ENCODE data around the gene XIRP1. TPM values are rescaled to one million over a fixed set of nuclear protein-coding genes. Genes with fewer than 3 reads are reported as not detected.

XIRP1 gene
- total RNA-seq, 1 experiment from 2014 or later, result 1.9 TPM

DNA sequence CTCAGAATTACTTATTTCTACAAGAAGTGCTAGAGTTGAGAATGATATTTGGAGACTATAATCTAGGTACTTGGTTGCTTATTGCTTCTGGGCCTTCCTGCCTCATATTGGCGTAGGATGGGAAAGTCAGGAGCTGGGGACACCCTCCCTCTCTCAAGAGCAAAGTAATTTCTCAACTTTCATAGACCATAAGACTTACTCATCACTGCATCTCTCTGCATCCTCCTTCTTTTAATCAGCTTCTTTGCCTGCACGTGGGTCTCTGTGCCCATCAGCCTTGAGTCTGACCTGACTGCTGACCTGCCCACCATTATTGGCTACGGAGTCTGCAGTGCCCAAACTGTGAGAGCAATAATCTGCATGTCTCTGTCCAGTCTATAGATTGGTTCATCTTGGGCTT, 27.3 kb upstream of the XIRP1 start:
- H3K4me1 ChIP-seq (replicated peaks), result no peaks in the 10 kb centered on the region
- H3K9me3 ChIP-seq (replicated peaks), result no peaks in the 10 kb centered on the region
- H3K27me3 ChIP-seq (replicated peaks), result no peaks in the 10 kb centered on the region
- no peak for DNase-seq (ENCODE audit: low read depth in 1 of 2, low spot score in 2 of 2)
- no peak overlapping the region for H3K4me3 ChIP-seq
- H3K27ac ChIP-seq, result no peak overlapping the region
- no peaks in the 10 kb centered on the region for H3K36me3 ChIP-seq

GRCh38 chr3:39216176-39216790, 23.9 kb upstream of the XIRP1 start:
- no peak overlapping the region for H3K27ac ChIP-seq
- no peaks in the 10 kb centered on the region for H3K9me3 ChIP-seq (replicated peaks)
- H3K4me1 ChIP-seq (replicated peaks), result no peaks in the 10 kb centered on the region
- no peaks in the 10 kb centered on the region for H3K27me3 ChIP-seq (replicated peaks)
- H3K36me3 ChIP-seq, result no peaks in the 10 kb centered on the region
- no peak for DNase-seq (ENCODE audit: low read depth in 1 of 2, low spot score in 2 of 2)
- no peak overlapping the region for H3K4me3 ChIP-seq

GRCh38 chr3:39213613-39214012, 21.2 kb upstream of the XIRP1 start:
- no peak for DNase-seq (ENCODE audit: low read depth in 1 of 2, low spot score in 2 of 2)
- no peak overlapping the region for H3K27ac ChIP-seq
- no peaks in the 10 kb centered on the region for H3K9me3 ChIP-seq (replicated peaks)
- H3K4me1 ChIP-seq (replicated peaks), result no peaks in the 10 kb centered on the region
- no peak overlapping the region for H3K4me3 ChIP-seq
- no peaks in the 10 kb centered on the region for H3K27me3 ChIP-seq (replicated peaks)
- no peaks in the 10 kb centered on the region for H3K36me3 ChIP-seq

- DNase-seq (ENCODE audit: low read depth in 1 of 2, low spot score in 2 of 2), result no peak
- Histone ChIP-seq H3K36me3 (no peaks in the 10 kb centered on the region), H3K9me3 (replicated peaks) (no peaks in the 10 kb centered on the region)
Measured at GRCh38 chr3:39212665-39213064, 20.3 kb upstream of the XIRP1 start.

GRCh38 chr3:39211332-39212130, 19.1 kb upstream of the XIRP1 start:
- Histone ChIP-seq H3K27me3 (replicated peaks) (no peaks in the 10 kb centered on the region), H3K4me3 (no peak overlapping the region), H3K27ac (no peak overlapping the region), H3K9me3 (replicated peaks) (no peaks in the 10 kb centered on the region), H3K4me1 (replicated peaks) (no peaks in the 10 kb centered on the region; the same call in 1 of the 2 replicates), H3K36me3 (no peaks in the 10 kb centered on the region)
- no peak for DNase-seq (ENCODE audit: low read depth in 1 of 2, low spot score in 2 of 2)

More at GRCh38 chr3:39212665-39213064, 20.3 kb upstream of the XIRP1 start:
- Histone ChIP-seq H3K4me3 (no peak overlapping the region), H3K27ac (no peak overlapping the region), H3K4me1 (replicated peaks) (no peaks in the 10 kb centered on the region; the same call in 1 of the 2 replicates), H3K27me3 (replicated peaks) (no peaks in the 10 kb centered on the region)

DNA sequence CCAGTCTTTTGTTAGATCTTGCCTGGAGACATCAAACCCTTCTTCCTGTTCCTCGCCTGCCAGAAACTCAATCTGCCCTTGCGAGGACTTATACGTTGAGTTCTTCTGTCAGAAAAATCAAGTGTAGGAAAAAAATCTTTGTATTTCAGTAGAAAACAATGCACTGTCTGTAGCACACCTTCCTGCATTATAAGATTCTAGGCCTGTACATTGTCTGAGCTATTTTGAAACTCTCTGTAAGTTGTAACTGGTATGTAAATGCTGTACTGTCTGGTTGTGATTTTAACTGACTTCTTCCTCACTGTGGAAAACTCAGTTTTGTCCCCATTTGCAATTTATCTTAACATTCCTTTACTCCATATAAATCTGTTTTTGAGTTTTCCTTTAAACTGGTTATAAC, 17.7 kb upstream of the XIRP1 start:
- H3K4me3 ChIP-seq, result no peak overlapping the region
- H3K27me3 ChIP-seq (replicated peaks), result no peaks in the 10 kb centered on the region
- H3K27ac ChIP-seq, result no peak overlapping the region
- no peaks in the 10 kb centered on the region for H3K36me3 ChIP-seq
- no peaks in the 10 kb centered on the region for H3K9me3 ChIP-seq (replicated peaks)
- no peak for DNase-seq (ENCODE audit: low read depth in 1 of 2, low spot score in 2 of 2)
- H3K4me1 ChIP-seq (replicated peaks), result no peaks in the 10 kb centered on the region; the same call in 1 of the 2 replicates

GRCh38 chr3:39209329-39209970, 17.1 kb upstream of the XIRP1 start:
- DNase-seq (ENCODE audit: low read depth in 1 of 2, low spot score in 2 of 2), result no peak
- H3K27ac ChIP-seq, result no peak overlapping the region
- no peaks in the 10 kb centered on the region for H3K36me3 ChIP-seq
- no peak overlapping the region for H3K4me3 ChIP-seq
- no peaks in the 10 kb centered on the region for H3K27me3 ChIP-seq (replicated peaks)
- H3K9me3 ChIP-seq (replicated peaks), result no peaks in the 10 kb centered on the region
- no peaks in the 10 kb centered on the region; the same call in 1 of the 2 replicates for H3K4me1 ChIP-seq (replicated peaks)

DNA sequence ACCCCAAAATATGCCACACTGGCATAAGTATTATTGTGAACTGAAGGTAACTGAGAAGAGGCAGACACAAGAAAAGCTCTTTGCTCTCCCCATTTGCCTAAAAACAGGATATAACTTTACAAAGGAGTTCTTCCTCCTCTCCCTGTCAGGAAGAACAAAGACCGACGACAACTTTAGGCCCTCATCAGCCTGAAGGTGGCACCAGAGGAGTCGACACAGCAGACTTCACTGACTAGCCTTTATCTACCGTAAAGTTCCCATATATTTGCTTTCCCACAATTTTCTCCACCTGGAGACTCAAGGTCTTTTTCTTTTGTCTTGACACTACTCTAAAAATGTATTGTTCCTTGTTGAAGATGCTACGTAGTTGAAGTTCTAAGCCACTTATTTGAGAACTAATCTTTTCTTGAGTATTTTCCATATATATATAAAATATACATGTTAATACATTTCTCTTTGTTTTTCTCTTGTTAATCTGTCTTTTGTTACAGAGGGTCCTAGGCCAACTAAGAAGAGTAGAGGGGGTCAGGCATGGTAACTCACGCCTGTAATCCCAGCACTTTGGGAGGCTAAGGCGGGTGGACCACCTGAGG, 16.2 kb upstream of the XIRP1 start:
- H3K4me1 ChIP-seq (replicated peaks), result no peaks in the 10 kb centered on the region; the same call in 1 of the 2 replicates
- no peak overlapping the region for H3K27ac ChIP-seq
- no peak overlapping the region for H3K4me3 ChIP-seq
- H3K9me3 ChIP-seq (replicated peaks), result no peaks in the 10 kb centered on the region
- H3K36me3 ChIP-seq, result no peaks in the 10 kb centered on the region
- peak in 1 of 2 experiments; percentile 35 for DNase-seq (ENCODE audit: low read depth in 1 of 2, low spot score in 2 of 2)
- H3K27me3 ChIP-seq (replicated peaks), result no peaks in the 10 kb centered on the region

- Histone ChIP-seq H3K36me3 (no peaks in the 10 kb centered on the region), H3K4me3 (no peak overlapping the region), H3K27ac (no peak overlapping the region), H3K9me3 (replicated peaks) (no peaks in the 10 kb centered on the region), H3K27me3 (replicated peaks) (no peaks in the 10 kb centered on the region), H3K4me1 (replicated peaks) (no peaks in the 10 kb centered on the region; the same call in 1 of the 2 replicates)
- no peak for DNase-seq (ENCODE audit: low read depth in 1 of 2, low spot score in 2 of 2)
Measured at GRCh38 chr3:39207361-39208186, 15.2 kb upstream of the XIRP1 start.

- Histone ChIP-seq H3K4me1 (replicated peaks) (no peaks in the 10 kb centered on the region; the same call in 1 of the 2 replicates), H3K4me3 (no peak overlapping the region), H3K36me3 (no peaks in the 10 kb centered on the region), H3K9me3 (replicated peaks) (no peaks in the 10 kb centered on the region), H3K27me3 (replicated peaks) (no peaks in the 10 kb centered on the region), H3K27ac (no peak overlapping the region)
- DNase-seq (ENCODE audit: low read depth in 1 of 2, low spot score in 2 of 2), result no peak
Measured at GRCh38 chr3:39205919-39206516, 13.6 kb upstream of the XIRP1 start.

GRCh38 chr3:39205131-39205530, 12.7 kb upstream of the XIRP1 start:
- DNase-seq (ENCODE audit: low read depth in 1 of 2, low spot score in 2 of 2), result no peak
- H3K36me3 ChIP-seq, result no peaks in the 10 kb centered on the region
- no peak overlapping the region for H3K27ac ChIP-seq
- no peak overlapping the region for H3K4me3 ChIP-seq
- H3K27me3 ChIP-seq (replicated peaks), result no peaks in the 10 kb centered on the region
- no peaks in the 10 kb centered on the region; the same call in 1 of the 2 replicates for H3K4me1 ChIP-seq (replicated peaks)
- no peaks in the 10 kb centered on the region for H3K9me3 ChIP-seq (replicated peaks)

DNA sequence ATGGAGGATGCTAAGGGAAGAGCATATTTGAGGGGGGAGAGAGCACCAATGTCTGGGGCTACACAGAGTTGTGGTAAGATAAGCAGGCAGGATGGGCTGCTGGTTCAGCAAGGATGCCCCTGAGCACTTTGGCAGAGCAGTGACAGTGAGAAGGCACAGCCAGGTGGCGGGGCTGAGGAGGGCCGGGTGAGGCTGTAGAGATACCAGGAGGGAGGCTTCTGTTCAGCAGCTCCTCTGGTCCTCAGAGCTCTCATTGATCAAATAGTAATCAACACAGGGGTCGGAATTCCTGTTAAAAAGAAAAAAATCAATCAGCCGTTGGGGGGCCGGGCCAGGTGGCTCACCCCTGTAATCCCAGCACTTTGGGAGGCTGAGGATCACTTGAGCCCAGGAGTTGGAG, 11.5 kb upstream of the XIRP1 start:
- H3K36me3 ChIP-seq, result no peaks in the 10 kb centered on the region
- no peak overlapping the region for H3K4me3 ChIP-seq
- H3K27me3 ChIP-seq (replicated peaks), result no peaks in the 10 kb centered on the region
- H3K9me3 ChIP-seq (replicated peaks), result no peaks in the 10 kb centered on the region
- no peaks in the 10 kb centered on the region; the same call in 1 of the 2 replicates for H3K4me1 ChIP-seq (replicated peaks)
- no peak for DNase-seq (ENCODE audit: low read depth in 1 of 2, low spot score in 2 of 2)
- H3K27ac ChIP-seq, result no peak overlapping the region

DNA sequence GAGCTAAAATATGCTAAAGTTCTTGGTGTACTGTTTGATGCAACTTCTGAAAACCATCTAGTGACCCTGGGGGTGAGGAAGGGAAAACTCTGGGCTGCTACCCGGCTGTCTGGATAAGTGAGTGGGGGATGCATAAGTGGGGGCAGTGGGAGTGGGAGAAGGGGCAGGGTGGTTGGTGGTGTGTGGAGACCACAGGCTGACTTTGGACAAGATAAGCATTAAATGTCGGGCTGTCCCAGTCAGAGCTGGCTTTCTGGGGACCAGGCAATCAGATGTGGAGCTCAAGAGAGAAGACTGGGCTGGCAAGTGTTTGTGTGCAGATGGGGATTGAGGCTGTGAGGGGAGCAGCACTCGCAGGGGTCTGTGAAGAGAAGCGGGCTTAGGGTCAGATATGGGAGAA, 11.0 kb upstream of the XIRP1 start:
- DNase-seq (ENCODE audit: low read depth in 1 of 2, low spot score in 2 of 2), result no peak
- Histone ChIP-seq H3K4me1 (replicated peaks) (no peaks in the 10 kb centered on the region; the same call in 1 of the 2 replicates), H3K9me3 (replicated peaks) (no peaks in the 10 kb centered on the region), H3K27ac (no peak overlapping the region), H3K4me3 (no peak overlapping the region), H3K36me3 (no peaks in the 10 kb centered on the region), H3K27me3 (replicated peaks) (no peaks in the 10 kb centered on the region)

Measured in SJSA1 (cell line).